GM18951 (cell line): ENCODE results near the gene TOB2.
A peak's percentile ranks its signal among the peaks of the same experiment; 100 is the strongest.
"Not testable (repeated sequence)": the region's sequence is repeated elsewhere in the genome, so short reads cannot be mapped to it uniquely, and the experiment has no call there.

Experiments
- POLR2A ChIP-seq: IDR thresholded peaks from 4 replicates; pipeline ENCODE4 v1.6.1; 2011; ENCODE audit warnings: mild to moderate bottlenecking; ENCODE audit not compliant: insufficient read length, insufficient read depth; ENCODE audit errors: extremely low read depth
- in situ Hi-C: fragments of 300-500 bp; cut with MboI; formaldehyde crosslinking; loops from one replicate; pipeline ENCODE4 v1.12.0; 2022; ENCODE audit warnings: low sequenced_read_pairs, mixed read lengths, inconsistent platforms; ENCODE audit not compliant: unreplicated experiment

The TOB2 gene

GRCh38 chr22:41447435-41448188, 1.0 kb upstream of the TOB2 start:
- in situ Hi-C loops = no loop called here
- peak; percentile 58 for TF ChIP-seq POLR2A

GRCh38 chr22:41446057-41446501, 522 bp downstream of the TOB2 start:
- no peak for TF ChIP-seq POLR2A
- in situ Hi-C loops = no loop called here

GRCh38 chr22:41445129-41446056, 1.2 kb downstream of the TOB2 start:
- TF ChIP-seq POLR2A = no peak
- in situ Hi-C loops = no loop called here

GRCh38 chr22:41444360-41445128, 2.1 kb downstream of the TOB2 start:
- TF ChIP-seq POLR2A = peak; percentile 53
- in situ Hi-C loops = no loop called here

GRCh38 chr22:41442240-41442792, 4.3 kb downstream of the TOB2 start:
- TF ChIP-seq POLR2A = no peak
- in situ Hi-C loops = no loop called here

- in situ Hi-C loops = not testable (repeated sequence)
These were observed 6.1 kb downstream of the TOB2 start for GRCh38 chr22:41440511-41440910.

- TF ChIP-seq POLR2A = no peak
- in situ Hi-C loops = no loop called here
These were observed 9.4 kb downstream of the TOB2 start for GRCh38 chr22:41437198-41437597.

- no peak for TF ChIP-seq POLR2A
- in situ Hi-C loops = no loop called here
These were observed 10.1 kb downstream of the TOB2 start for GRCh38 chr22:41436322-41437113.

GRCh38 chr22:41435560-41435959, 11.0 kb downstream of the TOB2 start:
- in situ Hi-C loops = no loop called here
- no peak for TF ChIP-seq POLR2A

GRCh38 chr22:41434361-41435003, 12.1 kb downstream of the TOB2 start:
- in situ Hi-C loops = not testable (repeated sequence)

- in situ Hi-C loops = not testable (repeated sequence)
These were observed 13.1 kb downstream of the TOB2 start for GRCh38 chr22:41433480-41433879.

- in situ Hi-C loops = no loop called here
- no peak for TF ChIP-seq POLR2A
These were observed 14.9 kb downstream of the TOB2 start for GRCh38 chr22:41431656-41432055.
